ENCODE data around the gene ATP6V0A1. TPM values are rescaled to one million over a fixed set of nuclear protein-coding genes. Genes with fewer than 3 reads are reported as not detected.

Gene ATP6V0A1
- total RNA-seq, 2 experiments from 2014 or later: 10.4 to 14.4 TPM

DNA sequence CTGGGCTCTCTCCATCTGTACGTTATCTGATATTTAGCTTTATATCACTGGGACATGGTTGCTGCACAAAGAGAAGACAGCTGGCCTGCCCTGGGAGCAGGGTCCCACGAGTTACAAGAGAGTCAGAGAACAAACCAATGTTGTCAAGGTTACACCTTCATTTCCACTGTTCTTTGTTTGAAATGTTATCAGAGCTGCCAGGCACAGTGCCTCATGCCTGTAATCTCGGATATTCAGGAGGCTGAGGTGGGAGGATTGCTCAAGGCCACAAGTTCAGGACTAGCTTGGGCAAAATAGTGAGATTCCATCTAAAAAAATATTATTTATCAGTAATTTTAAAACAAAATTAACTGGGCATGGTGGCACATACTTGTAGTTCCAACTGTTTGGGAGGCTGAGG, 34.6 kb downstream of the ATP6V0A1 start:
- ChIA-PET CTCF (interaction anchor here (0.6 to 1.0 kb wide), 2 partner anchors 132 to 151 kb away, joined by 3 to 4 read pairs; no protein-coding TSS in a partner anchor), POLR2A (interaction anchor here (0.7 to 0.9 kb wide), 2 partner anchors 37 to 55 kb away, joined by 3 read pairs; no protein-coding TSS in a partner anchor)
- Histone ChIP-seq H3K4me3 (ENCODE audit: low read length) (no peak overlapping the region), H3K9me3 (ENCODE audit: control insufficient read depth in 1 of 2, insufficient read depth in 1 of 2, low read length in 2 of 2) (no peaks in the 10 kb centered on the region), H3K27me3 (ENCODE audit: control insufficient read depth in 1 of 2, insufficient read depth in 2 of 2, low read length in 2 of 2) (no peaks in the 10 kb centered on the region), H3K27ac (ENCODE audit: low read depth in 1 of 2, low read length in 2 of 2) (no peak overlapping the region), H3K4me1 (ENCODE audit: insufficient read depth, low read length) (peaks cover 5% of the 10 kb centered on the region), H3K36me3 (ENCODE audit: insufficient read depth, low read length) (peaks cover 3% of the 10 kb centered on the region)
- no peak for DNase-seq
- peaks cover 50% of the 10 kb centered on the region for H3K36me3 Mint-ChIP-seq (ENCODE audit: low read depth)
- no peak overlapping the region for H3K4me3 Mint-ChIP-seq
- no peaks in the 10 kb centered on the region for H3K9me3 Mint-ChIP-seq
- intact Hi-C loops (cut with DNase I, micrococcal nuclease): no loop called here
- TF ChIP-seq, protein P1, sequence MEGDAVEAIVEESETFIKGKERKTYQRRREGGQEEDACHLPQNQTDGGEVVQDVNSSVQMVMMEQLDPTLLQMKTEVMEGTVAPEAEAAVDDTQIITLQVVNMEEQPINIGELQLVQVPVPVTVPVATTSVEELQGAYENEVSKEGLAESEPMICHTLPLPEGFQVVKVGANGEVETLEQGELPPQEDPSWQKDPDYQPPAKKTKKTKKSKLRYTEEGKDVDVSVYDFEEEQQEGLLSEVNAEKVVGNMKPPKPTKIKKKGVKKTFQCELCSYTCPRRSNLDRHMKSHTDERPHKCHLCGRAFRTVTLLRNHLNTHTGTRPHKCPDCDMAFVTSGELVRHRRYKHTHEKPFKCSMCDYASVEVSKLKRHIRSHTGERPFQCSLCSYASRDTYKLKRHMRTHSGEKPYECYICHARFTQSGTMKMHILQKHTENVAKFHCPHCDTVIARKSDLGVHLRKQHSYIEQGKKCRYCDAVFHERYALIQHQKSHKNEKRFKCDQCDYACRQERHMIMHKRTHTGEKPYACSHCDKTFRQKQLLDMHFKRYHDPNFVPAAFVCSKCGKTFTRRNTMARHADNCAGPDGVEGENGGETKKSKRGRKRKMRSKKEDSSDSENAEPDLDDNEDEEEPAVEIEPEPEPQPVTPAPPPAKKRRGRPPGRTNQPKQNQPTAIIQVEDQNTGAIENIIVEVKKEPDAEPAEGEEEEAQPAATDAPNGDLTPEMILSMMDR (IDR thresholded peaks at IDR 0.05): no peak
- ATAC-seq (ENCODE audit: poor library complexity): no peak
- H3K4me1 Mint-ChIP-seq (ENCODE audit: low read depth): peaks cover 11% of the 10 kb centered on the region
- no peaks in the 10 kb centered on the region for H3K27me3 Mint-ChIP-seq
- H3K27ac Mint-ChIP-seq: no peak overlapping the region

DNA sequence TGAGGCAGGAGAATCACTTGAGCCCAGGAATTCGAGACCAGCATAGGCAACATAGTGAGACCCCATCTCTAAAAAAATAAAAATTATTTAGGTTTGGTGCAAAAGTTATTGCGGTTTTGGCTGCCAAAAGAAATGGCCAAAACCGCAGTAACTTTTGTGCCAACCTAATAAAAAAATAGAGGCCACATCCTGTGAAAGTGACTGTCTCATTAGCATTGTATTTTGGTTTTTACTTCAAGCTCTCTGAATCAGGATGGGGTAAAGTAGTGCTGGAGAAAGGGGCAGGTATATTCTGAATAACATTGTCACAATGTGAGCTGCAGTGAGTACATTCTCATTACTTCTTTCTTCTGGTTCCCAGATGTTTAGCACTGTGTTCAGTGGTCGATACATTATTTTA, 36.0 kb downstream of the ATP6V0A1 start:
- H3K27ac ChIP-seq (ENCODE audit: low read depth in 1 of 2, low read length in 2 of 2): no peak overlapping the region
- TF ChIP-seq, protein P1 (IDR thresholded peaks at IDR 0.05): no peak
- intact Hi-C loops (cut with DNase I, micrococcal nuclease): no loop called here
- no peak overlapping the region for H3K27ac Mint-ChIP-seq
- DNase-seq (peak in 1 of 14 experiments; percentile 35), ATAC-seq (ENCODE audit: poor library complexity) (no peak)
- no peaks in the 10 kb centered on the region for H3K27me3 Mint-ChIP-seq
- ChIA-PET POLR2A (no interaction called here), CTCF (interaction anchor here (1.2 kb wide), 1 partner anchor 35 kb away, joined by 3 read pairs; no protein-coding TSS in a partner anchor)
- H3K36me3 ChIP-seq (ENCODE audit: insufficient read depth, low read length): peaks cover 3% of the 10 kb centered on the region
- no peaks in the 10 kb centered on the region for H3K27me3 ChIP-seq (ENCODE audit: control insufficient read depth in 1 of 2, insufficient read depth in 2 of 2, low read length in 2 of 2)
- H3K4me1 Mint-ChIP-seq (ENCODE audit: low read depth): peaks cover 3% of the 10 kb centered on the region
- peaks cover 48% of the 10 kb centered on the region for H3K36me3 Mint-ChIP-seq (ENCODE audit: low read depth)
- no peaks in the 10 kb centered on the region for H3K4me1 ChIP-seq (ENCODE audit: insufficient read depth, low read length)
- no peaks in the 10 kb centered on the region for H3K9me3 ChIP-seq (ENCODE audit: control insufficient read depth in 1 of 2, insufficient read depth in 1 of 2, low read length in 2 of 2)
- no peak overlapping the region for H3K4me3 Mint-ChIP-seq
- H3K4me3 ChIP-seq (ENCODE audit: low read length): no peak overlapping the region
- H3K9me3 Mint-ChIP-seq: no peaks in the 10 kb centered on the region

DNA sequence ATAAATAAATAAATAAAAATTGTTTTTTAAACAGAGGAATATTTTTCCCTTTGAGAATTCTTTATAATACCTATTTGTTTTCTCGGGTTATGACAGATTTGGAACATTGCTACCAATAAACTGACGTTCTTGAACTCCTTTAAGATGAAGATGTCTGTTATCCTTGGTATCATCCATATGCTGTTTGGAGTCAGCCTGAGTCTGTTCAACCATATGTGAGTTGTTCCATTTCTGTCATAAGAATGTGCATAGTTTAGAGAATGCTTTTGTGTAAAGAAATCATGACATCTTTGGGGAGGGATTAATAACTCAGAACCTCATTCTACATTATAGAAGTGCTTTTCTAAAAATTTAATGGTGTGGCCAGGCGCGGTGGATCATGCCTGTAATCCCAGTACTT, 40.1 kb downstream of the ATP6V0A1 start:
- Histone ChIP-seq H3K27ac (ENCODE audit: low read depth in 1 of 2, low read length in 2 of 2) (no peak overlapping the region), H3K9me3 (ENCODE audit: control insufficient read depth in 1 of 2, insufficient read depth in 1 of 2, low read length in 2 of 2) (no peaks in the 10 kb centered on the region), H3K4me3 (ENCODE audit: low read length) (no peak overlapping the region), H3K4me1 (ENCODE audit: insufficient read depth, low read length) (no peaks in the 10 kb centered on the region), H3K27me3 (ENCODE audit: control insufficient read depth in 1 of 2, insufficient read depth in 2 of 2, low read length in 2 of 2) (no peaks in the 10 kb centered on the region), H3K36me3 (ENCODE audit: insufficient read depth, low read length) (peaks cover 16% of the 10 kb centered on the region)
- CTCF ChIA-PET: interaction anchor here (0.6 kb wide), 1 partner anchor 292 kb away, joined by 3 read pairs; no protein-coding TSS in a partner anchor
- Mint-ChIP-seq H3K4me3 (no peak overlapping the region), H3K9me3 (no peaks in the 10 kb centered on the region), H3K27me3 (no peaks in the 10 kb centered on the region), H3K27ac (no peak overlapping the region), H3K36me3 (ENCODE audit: low read depth) (peaks cover 63% of the 10 kb centered on the region), H3K4me1 (ENCODE audit: low read depth) (no peaks in the 10 kb centered on the region)
- ATAC-seq (ENCODE audit: poor library complexity): no peak
- DNase-seq: no peak
- TF ChIP-seq, protein P1 (IDR thresholded peaks at IDR 0.05): no peak
- POLR2A ChIA-PET: no interaction called here
- intact Hi-C loops (cut with DNase I, micrococcal nuclease): no loop called here
